ENCODE results near the gene PRKCD. TPM values are rescaled to one million over a fixed set of nuclear protein-coding genes. Genes with fewer than 3 reads are reported as not detected.

The PRKCD gene
- total RNA-seq, 1 donor from 2014 or later, result 31.7 TPM

GRCh38 chr3:53153264-53153823, 7.7 kb upstream of the PRKCD start:
- H3K4me3 Mint-ChIP-seq (ENCODE audit: low read depth), result no peak overlapping the region
- H3K36me3 Mint-ChIP-seq (ENCODE audit: low read depth), result no peaks in the 10 kb centered on the region
- H3K9me3 Mint-ChIP-seq, result no peaks in the 10 kb centered on the region
- no peak for DNase-seq (ENCODE audit: low spot score)
- intact Hi-C loops (cut with micrococcal nuclease), result no loop called here
- H3K4me1 Mint-ChIP-seq (ENCODE audit: low read depth), result peaks cover 1% of the 10 kb centered on the region
- peaks cover 21% of the 10 kb centered on the region for H3K27me3 Mint-ChIP-seq (ENCODE audit: low read depth)
- H3K27ac Mint-ChIP-seq, result no peak overlapping the region

DNA sequence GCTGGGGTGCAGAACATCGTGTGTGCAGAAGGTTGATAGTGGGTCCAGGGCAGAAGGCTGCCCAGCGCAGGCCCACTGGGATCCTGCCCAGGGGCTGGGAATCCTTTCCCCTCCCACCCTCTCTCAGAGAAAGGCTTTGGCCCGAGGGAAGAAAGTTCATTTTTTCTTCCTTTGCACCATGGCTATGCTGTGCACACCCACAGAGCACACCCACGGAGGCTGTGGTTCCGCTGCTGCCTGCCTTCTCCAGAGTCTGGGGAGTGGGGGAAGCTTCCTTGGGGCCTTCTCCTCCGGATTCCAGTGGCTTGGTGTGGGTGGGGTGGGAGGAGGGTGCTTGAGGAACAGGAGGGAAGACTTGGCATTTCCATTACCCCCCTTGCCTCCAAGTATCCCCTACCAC, 7.0 kb upstream of the PRKCD start:
- H3K27ac Mint-ChIP-seq, result no peak overlapping the region
- no peak for DNase-seq (ENCODE audit: low spot score)
- intact Hi-C loops (cut with micrococcal nuclease), result no loop called here

DNA sequence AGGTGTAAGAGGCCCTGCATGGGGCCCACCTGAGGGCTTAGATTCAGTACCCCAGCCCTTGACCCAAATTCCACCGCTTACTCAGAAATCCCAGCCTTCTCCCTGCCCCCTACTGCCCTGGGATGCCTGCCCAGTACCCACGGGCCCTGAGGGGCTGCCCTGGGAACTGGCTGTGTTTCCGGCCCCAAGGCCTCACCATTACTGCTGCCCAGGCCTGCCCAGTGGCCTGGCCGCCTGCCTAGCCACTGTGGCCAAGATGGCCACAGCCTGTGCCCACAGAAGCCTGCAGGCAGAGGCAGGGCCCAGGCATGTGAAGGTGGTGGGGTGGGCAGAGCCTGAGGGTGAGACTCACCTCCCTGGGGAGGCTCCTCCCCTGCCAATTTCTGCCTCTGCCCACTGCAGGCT, 6.1 kb upstream of the PRKCD start:
- H3K27me3 Mint-ChIP-seq (ENCODE audit: low read depth), result peaks cover 27% of the 10 kb centered on the region
- intact Hi-C loops (cut with micrococcal nuclease), result no loop called here

More for the DNA sequence above, 7.0 kb upstream of the PRKCD start:
- H3K9me3 Mint-ChIP-seq, result no peaks in the 10 kb centered on the region
- H3K4me1 Mint-ChIP-seq (ENCODE audit: low read depth), result peaks cover 5% of the 10 kb centered on the region
- peaks cover 26% of the 10 kb centered on the region for H3K27me3 Mint-ChIP-seq (ENCODE audit: low read depth)
- no peak overlapping the region for H3K4me3 Mint-ChIP-seq (ENCODE audit: low read depth)
- no peaks in the 10 kb centered on the region for H3K36me3 Mint-ChIP-seq (ENCODE audit: low read depth)

DNA sequence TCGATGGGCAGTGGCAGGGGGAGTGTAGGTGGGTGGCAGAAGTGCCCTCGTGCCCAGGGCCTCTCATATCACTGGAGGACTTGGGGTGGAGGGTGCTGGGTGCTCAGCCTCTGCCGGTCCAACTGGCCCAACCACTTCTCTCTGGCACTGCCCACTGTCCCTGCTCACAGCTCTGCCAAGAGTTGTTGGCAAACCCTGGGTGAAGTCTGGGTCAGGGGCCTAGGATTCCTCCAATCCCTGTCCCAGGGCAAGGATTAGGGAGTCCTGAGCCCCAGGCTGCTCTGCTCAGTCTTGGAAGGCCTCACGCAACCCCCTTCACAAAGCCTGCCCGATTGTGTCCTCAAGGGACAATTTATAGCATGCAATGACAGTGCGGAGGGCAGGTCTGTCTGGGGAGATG, 5.2 kb upstream of the PRKCD start:
- H3K27me3 Mint-ChIP-seq (ENCODE audit: low read depth), result peaks cover 31% of the 10 kb centered on the region

More for the DNA sequence above, 6.1 kb upstream of the PRKCD start:
- Mint-ChIP-seq H3K9me3 (no peaks in the 10 kb centered on the region), H3K36me3 (ENCODE audit: low read depth) (no peaks in the 10 kb centered on the region), H3K27ac (no peak overlapping the region), H3K4me3 (ENCODE audit: low read depth) (no peak overlapping the region), H3K4me1 (ENCODE audit: low read depth) (peaks cover 5% of the 10 kb centered on the region)
- no peak for DNase-seq (ENCODE audit: low spot score)

DNA sequence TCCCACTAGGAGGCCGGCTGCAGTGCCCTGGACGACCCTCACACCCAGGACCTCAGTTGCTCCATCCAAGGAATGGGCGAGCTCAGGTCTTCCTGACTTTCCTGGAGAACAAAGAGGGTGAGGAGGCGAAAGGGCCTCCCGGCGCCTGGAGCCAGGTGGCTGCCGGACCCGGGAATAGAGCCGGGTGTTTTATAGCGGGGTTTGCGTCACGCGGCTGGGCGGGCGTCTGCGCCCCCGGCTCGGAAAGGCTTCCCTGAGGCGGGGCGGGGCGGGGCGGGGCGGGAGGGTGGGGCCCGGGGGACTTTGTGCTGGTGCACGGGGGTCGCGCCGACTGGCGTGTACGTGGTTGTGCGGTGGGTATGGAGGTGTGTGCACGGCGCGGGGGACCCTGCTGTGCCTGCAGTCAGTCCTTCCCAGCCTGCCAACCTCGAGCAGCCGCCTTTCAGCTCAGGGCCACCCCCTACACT, 4.6 kb upstream of the PRKCD start:
- intact Hi-C loops (cut with micrococcal nuclease), result no loop called here
- no peak overlapping the region for H3K27ac Mint-ChIP-seq
- H3K9me3 Mint-ChIP-seq, result no peaks in the 10 kb centered on the region
- peaks cover 9% of the 10 kb centered on the region for H3K4me1 Mint-ChIP-seq (ENCODE audit: low read depth)
- H3K36me3 Mint-ChIP-seq (ENCODE audit: low read depth), result no peaks in the 10 kb centered on the region
- H3K4me3 Mint-ChIP-seq (ENCODE audit: low read depth), result no peak overlapping the region
- no peak for DNase-seq (ENCODE audit: low spot score)
- peaks cover 31% of the 10 kb centered on the region for H3K27me3 Mint-ChIP-seq (ENCODE audit: low read depth)

More for the DNA sequence above, 5.2 kb upstream of the PRKCD start:
- intact Hi-C loops (cut with micrococcal nuclease), result no loop called here
- H3K4me1 Mint-ChIP-seq (ENCODE audit: low read depth), result peaks cover 9% of the 10 kb centered on the region
- H3K27ac Mint-ChIP-seq, result no peak overlapping the region
- no peak overlapping the region for H3K4me3 Mint-ChIP-seq (ENCODE audit: low read depth)
- DNase-seq (ENCODE audit: low spot score), result no peak
- H3K9me3 Mint-ChIP-seq, result no peaks in the 10 kb centered on the region
- no peaks in the 10 kb centered on the region for H3K36me3 Mint-ChIP-seq (ENCODE audit: low read depth)

GRCh38 chr3:53157974-53158580, 2.9 kb upstream of the PRKCD start:
- peaks cover 17% of the 10 kb centered on the region for H3K4me1 Mint-ChIP-seq (ENCODE audit: low read depth)
- intact Hi-C loops (cut with micrococcal nuclease), result no loop called here
- peaks cover 31% of the 10 kb centered on the region for H3K27me3 Mint-ChIP-seq (ENCODE audit: low read depth)
- no peaks in the 10 kb centered on the region for H3K9me3 Mint-ChIP-seq
- no peak for DNase-seq (ENCODE audit: low spot score)
- H3K27ac Mint-ChIP-seq, result no peak overlapping the region
- H3K36me3 Mint-ChIP-seq (ENCODE audit: low read depth), result no peaks in the 10 kb centered on the region
- H3K4me3 Mint-ChIP-seq (ENCODE audit: low read depth), result no peak overlapping the region

DNA sequence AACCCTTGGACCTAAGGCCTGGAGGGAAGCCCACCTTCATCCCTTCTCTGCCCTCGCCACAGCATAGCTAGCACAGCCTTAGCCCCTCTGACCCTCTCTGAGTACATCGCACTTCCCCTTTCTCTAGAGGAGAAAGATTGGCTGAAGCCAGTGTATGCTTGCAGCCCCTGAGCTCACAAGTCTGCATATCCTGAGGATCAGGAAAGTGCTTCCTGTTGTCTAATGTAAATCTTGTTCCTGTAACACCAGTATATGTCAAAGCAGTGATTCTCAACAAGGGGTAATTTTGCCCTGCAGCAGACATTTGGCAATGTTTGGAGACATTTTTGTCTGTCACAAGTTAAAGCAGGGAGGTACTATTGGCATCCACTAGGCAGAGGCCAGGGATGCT, 2.2 kb upstream of the PRKCD start:
- Mint-ChIP-seq H3K4me1 (ENCODE audit: low read depth) (peaks cover 24% of the 10 kb centered on the region), H3K9me3 (no peaks in the 10 kb centered on the region), H3K27me3 (ENCODE audit: low read depth) (peaks cover 28% of the 10 kb centered on the region), H3K36me3 (ENCODE audit: low read depth) (no peaks in the 10 kb centered on the region), H3K4me3 (ENCODE audit: low read depth) (no peak overlapping the region), H3K27ac (no peak overlapping the region)
- no peak for DNase-seq (ENCODE audit: low spot score)
- intact Hi-C loops (cut with micrococcal nuclease), result no loop called here

GRCh38 chr3:53159156-53160060, 1.6 kb upstream of the PRKCD start:
- peaks cover 24% of the 10 kb centered on the region for H3K4me1 Mint-ChIP-seq (ENCODE audit: low read depth)
- H3K9me3 Mint-ChIP-seq, result no peaks in the 10 kb centered on the region
- H3K36me3 Mint-ChIP-seq (ENCODE audit: low read depth), result no peaks in the 10 kb centered on the region
- H3K27me3 Mint-ChIP-seq (ENCODE audit: low read depth), result peaks cover 28% of the 10 kb centered on the region
- no peak overlapping the region for H3K27ac Mint-ChIP-seq
- H3K4me3 Mint-ChIP-seq (ENCODE audit: low read depth), result peak overlapping the region; percentile 24
- no peak for DNase-seq (ENCODE audit: low spot score)
- intact Hi-C loops (cut with micrococcal nuclease), result loop anchor here (5.0 kb wide), 1 partner anchor 47 kb away; no protein-coding TSS in a partner anchor

- Mint-ChIP-seq H3K27me3 (ENCODE audit: low read depth) (peaks cover 26% of the 10 kb centered on the region), H3K4me1 (ENCODE audit: low read depth) (peaks cover 24% of the 10 kb centered on the region), H3K9me3 (no peaks in the 10 kb centered on the region), H3K36me3 (ENCODE audit: low read depth) (no peaks in the 10 kb centered on the region), H3K27ac (peak overlapping the region; percentile 75), H3K4me3 (ENCODE audit: low read depth) (peak overlapping the region; percentile 84)
- no peak for DNase-seq (ENCODE audit: low spot score)
- intact Hi-C loops (cut with micrococcal nuclease), result loop anchor here (5.0 kb wide), 1 partner anchor 48 kb away; no protein-coding TSS in a partner anchor
Measured at GRCh38 chr3:53160061-53160659, 849 bp upstream of the PRKCD start.

DNA sequence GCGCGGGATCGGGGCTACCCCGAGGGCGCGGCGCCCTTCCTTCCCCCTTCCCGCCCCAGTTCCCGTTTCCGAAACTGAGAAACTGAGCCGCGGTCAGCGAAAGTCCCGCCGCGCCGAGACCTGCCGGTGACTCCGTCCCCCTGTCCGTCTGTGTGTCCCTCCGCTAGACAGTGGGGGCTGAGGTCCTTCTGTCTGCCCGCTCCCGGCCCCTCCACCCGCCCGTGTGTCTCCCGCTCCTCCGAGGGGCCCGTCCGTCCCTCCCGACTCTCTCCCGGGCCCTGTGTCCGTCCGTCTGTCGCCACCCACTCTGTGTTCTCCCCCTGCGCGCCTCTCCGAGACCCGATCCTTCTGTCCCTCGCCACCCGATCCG, 426 bp downstream of the PRKCD start:
- peaks cover 20% of the 10 kb centered on the region for H3K27me3 Mint-ChIP-seq (ENCODE audit: low read depth)
- peaks cover 27% of the 10 kb centered on the region for H3K4me1 Mint-ChIP-seq (ENCODE audit: low read depth)
- H3K4me3 Mint-ChIP-seq (ENCODE audit: low read depth), result peak overlapping the region; percentile 88
- H3K9me3 Mint-ChIP-seq, result no peaks in the 10 kb centered on the region
- no peak for DNase-seq (ENCODE audit: low spot score)
- intact Hi-C loops (cut with micrococcal nuclease), result loop anchor here (5.0 kb wide), 1 partner anchor 49 kb away; no protein-coding TSS in a partner anchor
- H3K27ac Mint-ChIP-seq, result peak overlapping the region; percentile 81
- no peaks in the 10 kb centered on the region for H3K36me3 Mint-ChIP-seq (ENCODE audit: low read depth)

GRCh38 chr3:53161820-53162671, 1.0 kb downstream of the PRKCD start:
- DNase-seq (ENCODE audit: low spot score), result peak; percentile 25
- intact Hi-C loops (cut with micrococcal nuclease), result loop anchor here (1.0 to 5.0 kb wide), 3 partner anchors 8 to 50 kb away; partner anchors contain the start of gene RFT1
- peak overlapping the region; percentile 81 for H3K27ac Mint-ChIP-seq
- no peaks in the 10 kb centered on the region for H3K36me3 Mint-ChIP-seq (ENCODE audit: low read depth)
- peaks cover 19% of the 10 kb centered on the region for H3K27me3 Mint-ChIP-seq (ENCODE audit: low read depth)
- peak overlapping the region; percentile 88 for H3K4me3 Mint-ChIP-seq (ENCODE audit: low read depth)
- peaks cover 28% of the 10 kb centered on the region for H3K4me1 Mint-ChIP-seq (ENCODE audit: low read depth)
- H3K9me3 Mint-ChIP-seq, result no peaks in the 10 kb centered on the region
